NT2/D1 (cell line): ENCODE results near the gene CNN3.

Source experiments
- SUZ12 ChIP-seq: IDR thresholded peaks from 2 replicates; pipeline ENCODE4 v1.6.1; 2011; ENCODE audit not compliant: insufficient read length, insufficient read depth; ENCODE audit errors: extremely low read depth
- ZNF274 ChIP-seq: IDR thresholded peaks from 2 replicates; pipeline ENCODE4 v1.6.1; 2011; ENCODE audit warnings: mild to moderate bottlenecking, low read depth, low read length

GRCh38 chr1:94873520-94874351, 53.2 kb downstream of the CNN3 start:
- no peak for TF ChIP-seq SUZ12
- no peak for TF ChIP-seq ZNF274
